Choroid plexus epithelial cell (primary cell): ENCODE measurements around the gene LOC101059915.

Experiments
- DNase-seq: peaks from one replicate; pipeline ENCODE4 v3.0.0-alpha.2; 2010; ENCODE audit warnings: low read depth
- H3K4me3 ChIP-seq: 2 replicates; pipeline ENCODE4 v1.5.1; 2011; ENCODE audit warnings: low read depth, mild to moderate bottlenecking, control low read depth, low read length, moderate library complexity
- TF ChIP-seq, protein P1 (sequence below): conservative IDR thresholded peaks from 2 replicates; pipeline ENCODE4 v1.5.1; 2011; ENCODE audit warnings: low read depth, mild to moderate bottlenecking, control low read depth, inconsistent platforms, low read length, moderate library complexity

LOC101059915 gene

DNA sequence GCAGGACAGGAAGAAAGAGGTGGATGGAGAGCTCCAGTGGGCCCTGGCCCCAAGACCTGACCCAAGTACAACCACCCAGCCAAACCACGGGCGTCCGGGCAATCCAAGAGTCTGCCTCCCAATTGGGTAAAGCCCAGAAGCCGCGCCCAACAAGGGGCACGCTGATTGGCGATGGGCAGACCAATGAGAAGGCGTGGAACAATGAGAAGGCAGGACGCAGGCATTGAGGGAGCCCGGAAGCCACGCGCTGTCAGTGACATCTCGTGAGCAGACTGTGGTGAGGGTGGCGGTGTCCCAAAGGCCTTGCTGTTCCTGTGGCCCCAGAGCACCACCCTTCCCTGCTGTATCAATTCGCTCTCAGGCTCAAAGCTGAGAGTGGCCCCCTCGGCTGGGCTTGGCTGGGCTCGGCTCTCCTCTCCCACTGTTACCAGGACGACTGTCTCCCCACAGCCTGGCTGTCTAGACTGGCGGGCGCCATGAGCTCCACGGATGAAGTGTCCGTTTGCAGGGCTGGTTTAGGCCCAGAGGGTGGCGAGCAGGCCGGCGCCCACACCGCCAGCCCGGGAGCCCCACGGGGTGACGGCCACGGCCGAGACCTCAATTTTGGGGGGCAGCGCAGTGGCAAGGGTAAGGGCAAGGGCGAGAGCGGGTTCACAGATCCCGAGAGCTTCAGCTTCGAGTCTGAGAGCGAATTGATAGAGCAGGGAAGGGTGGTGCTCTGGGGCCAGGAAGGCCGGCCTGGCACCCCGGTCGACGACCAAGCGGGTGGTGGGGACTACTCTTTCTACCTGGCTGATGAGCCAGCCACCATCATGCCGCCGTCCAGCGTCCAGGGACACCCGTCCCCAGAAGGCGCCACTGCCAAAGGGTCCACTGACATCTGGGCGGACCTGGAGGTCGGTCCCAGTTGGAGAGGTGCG is at the start of gene LOC101059915:
TSS of gene LOC101059915 (plus strand) at position 219 of the 920 bp plus-strand sequence.
- no peak within 1 kb of the TSS for H3K4me3 ChIP-seq
- DNase-seq, result no peak
- TF ChIP-seq, protein P1, sequence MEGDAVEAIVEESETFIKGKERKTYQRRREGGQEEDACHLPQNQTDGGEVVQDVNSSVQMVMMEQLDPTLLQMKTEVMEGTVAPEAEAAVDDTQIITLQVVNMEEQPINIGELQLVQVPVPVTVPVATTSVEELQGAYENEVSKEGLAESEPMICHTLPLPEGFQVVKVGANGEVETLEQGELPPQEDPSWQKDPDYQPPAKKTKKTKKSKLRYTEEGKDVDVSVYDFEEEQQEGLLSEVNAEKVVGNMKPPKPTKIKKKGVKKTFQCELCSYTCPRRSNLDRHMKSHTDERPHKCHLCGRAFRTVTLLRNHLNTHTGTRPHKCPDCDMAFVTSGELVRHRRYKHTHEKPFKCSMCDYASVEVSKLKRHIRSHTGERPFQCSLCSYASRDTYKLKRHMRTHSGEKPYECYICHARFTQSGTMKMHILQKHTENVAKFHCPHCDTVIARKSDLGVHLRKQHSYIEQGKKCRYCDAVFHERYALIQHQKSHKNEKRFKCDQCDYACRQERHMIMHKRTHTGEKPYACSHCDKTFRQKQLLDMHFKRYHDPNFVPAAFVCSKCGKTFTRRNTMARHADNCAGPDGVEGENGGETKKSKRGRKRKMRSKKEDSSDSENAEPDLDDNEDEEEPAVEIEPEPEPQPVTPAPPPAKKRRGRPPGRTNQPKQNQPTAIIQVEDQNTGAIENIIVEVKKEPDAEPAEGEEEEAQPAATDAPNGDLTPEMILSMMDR, result no peak

DNA sequence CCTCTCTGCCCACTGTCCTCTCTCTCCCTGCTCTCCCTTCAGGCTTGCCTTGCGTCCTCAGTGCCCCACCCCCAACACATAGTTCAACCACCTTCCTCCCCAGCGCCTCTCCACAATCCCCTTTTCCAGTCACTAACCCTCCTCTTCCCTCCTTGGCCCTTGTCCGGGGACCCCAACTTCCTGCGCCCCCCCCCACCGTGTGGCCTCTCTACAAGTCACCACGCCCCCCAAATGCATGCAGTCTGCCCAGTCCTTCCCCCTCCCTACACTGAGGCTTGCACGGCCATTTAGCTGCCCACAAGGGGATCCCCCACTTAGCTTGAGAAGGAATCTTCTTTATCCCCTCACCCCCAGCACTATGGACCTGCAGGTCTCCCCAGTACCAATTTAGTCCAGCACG is 49.6 kb upstream of the LOC101059915 start:
- H3K4me3 ChIP-seq, result no peak overlapping the region
- TF ChIP-seq, protein P1, result no peak
- no peak for DNase-seq

DNA sequence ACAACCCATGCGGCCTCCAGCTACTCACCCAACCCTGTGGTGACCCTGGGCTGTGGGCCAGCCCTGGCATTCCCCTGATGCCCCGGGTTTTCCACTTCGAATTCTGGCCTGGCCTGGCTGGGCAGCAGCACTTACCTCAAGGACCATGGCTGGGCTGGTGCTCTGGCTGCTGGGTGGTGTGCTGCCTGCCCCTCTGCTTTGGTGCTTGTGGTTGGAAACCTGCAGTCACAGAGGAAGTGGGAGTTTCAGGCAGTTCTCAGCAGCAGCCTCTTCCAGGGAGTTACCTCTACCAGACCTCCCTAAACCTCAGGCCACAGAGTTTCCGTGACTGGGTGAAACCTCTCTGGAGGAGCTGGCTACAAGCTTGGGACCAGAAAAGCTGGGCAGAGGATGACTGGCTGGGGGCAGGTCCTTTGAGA is 49.0 kb upstream of the LOC101059915 start, which contains the start of gene CXCR3:
TSS of gene CXCR3 (minus strand) at position 209 of the 419 bp plus-strand sequence. CDS start at position 147, 62 bp downstream.
- DNase-seq, result no peak
- H3K4me3 ChIP-seq, result no peak within 1 kb of the TSS
- TF ChIP-seq, protein P1, result no peak

DNA sequence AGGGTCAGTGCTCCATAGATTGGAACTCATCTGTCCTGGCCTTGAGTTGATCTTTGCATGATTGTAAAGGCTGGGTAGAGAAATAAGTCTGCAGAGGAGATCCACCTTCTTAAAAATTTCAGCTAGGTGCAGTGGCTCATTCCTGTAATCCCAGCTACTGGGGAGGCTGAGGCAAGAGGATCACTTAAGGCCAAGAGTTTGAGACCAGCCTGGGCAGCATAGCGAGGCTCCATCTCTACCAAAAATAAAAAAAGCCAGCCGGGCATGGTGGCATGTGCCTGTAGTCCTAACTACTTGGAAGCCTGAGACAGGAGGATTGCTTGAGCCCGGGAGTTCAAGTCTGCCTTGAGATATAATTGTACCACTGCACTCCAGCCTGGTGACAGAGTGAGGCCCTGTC is 48.6 kb upstream of the LOC101059915 start:
- H3K4me3 ChIP-seq, result no peak overlapping the region
- DNase-seq, result no peak
- TF ChIP-seq, protein P1, result no peak

DNA sequence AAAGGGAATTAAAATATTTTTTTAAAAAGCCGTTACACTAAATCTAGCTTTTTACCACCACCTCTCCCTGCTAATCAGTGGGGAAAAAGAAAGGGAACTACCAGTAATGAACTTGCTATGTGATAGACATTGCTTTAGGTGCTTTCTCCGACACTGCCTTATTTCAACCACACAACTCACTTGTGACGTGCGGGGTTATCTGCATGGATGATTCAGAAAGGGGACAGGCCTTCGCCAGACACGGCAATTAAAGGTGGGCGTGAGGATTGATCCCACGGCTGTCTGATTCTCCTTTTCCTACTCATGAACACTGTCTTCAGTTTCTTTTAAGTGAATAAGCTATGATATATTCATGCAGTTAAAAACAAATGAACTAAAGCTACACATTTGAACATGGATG is 48.2 kb upstream of the LOC101059915 start:
- H3K4me3 ChIP-seq, result no peak overlapping the region
- DNase-seq, result no peak
- TF ChIP-seq, protein P1, result no peak

DNA sequence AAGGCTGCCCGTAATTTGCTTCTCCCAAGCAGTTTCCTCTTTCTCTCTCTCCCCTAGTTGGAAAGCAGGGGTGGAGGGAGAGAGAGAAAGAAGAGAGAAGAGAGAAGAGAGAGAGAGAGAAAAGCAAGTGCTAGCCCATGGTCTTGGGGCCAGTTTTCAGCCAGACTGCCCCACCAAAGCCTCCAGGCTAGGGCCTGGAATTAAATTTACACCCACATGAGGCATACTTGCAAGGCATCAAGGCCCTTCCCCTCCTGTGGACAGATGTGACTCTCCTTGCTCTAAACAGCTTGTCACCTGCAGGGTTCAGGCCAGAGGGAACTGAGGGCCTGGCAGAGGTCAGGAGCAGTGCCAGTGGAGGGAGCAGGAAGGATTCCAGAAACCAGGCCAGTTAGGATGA is 47.4 kb upstream of the LOC101059915 start:
- H3K4me3 ChIP-seq, result no peak overlapping the region
- TF ChIP-seq, protein P1, result no peak
- no peak for DNase-seq

DNA sequence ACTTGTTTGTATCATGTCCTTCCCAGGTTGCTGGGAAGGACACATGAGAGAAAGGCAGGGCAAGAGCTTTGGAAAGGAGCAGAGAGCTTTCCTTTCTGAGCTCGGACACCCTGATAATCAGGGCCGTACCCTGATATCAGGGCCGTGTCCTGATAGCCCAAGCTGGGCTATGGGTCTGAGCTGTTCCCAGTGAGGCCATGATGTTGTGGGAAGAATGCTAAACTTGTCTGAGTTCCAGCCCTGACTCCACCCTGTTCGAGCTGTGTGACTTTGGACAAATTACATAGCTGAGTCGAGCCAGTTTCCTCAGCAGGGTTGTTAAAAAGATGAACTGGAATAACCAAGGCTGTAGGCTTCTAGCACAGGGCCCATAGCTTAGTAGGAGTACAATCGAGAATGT is 45.7 kb upstream of the LOC101059915 start:
- no peak overlapping the region for H3K4me3 ChIP-seq
- TF ChIP-seq, protein P1, result no peak
- peak; percentile 15 for DNase-seq
